Measurements from ENCODE around the gene ACSS2.

ACSS2 gene

GRCh38 chr20:34884260-34884659 is 7.8 kb downstream of the ACSS2 start:
- no peak overlapping the region for H3K27ac ChIP-seq (ENCODE audit: low read length)
- H3K9ac ChIP-seq (ENCODE audit: low read depth, low read length): no peak overlapping the region
- H3K36me3 ChIP-seq (ENCODE audit: insufficient read depth, low read length): no peaks in the 10 kb centered on the region
- H3K4me1 ChIP-seq (ENCODE audit: insufficient read depth, low read length): no peaks in the 10 kb centered on the region
- TF ChIP-seq EZH2 (IDR thresholded peaks at IDR 0.05; ENCODE audit: borderline replicate concordance, low read depth, low read length, severe bottlenecking): no peak
- no peak for TF ChIP-seq CTCF (IDR thresholded peaks at IDR 0.05; ENCODE audit: borderline replicate concordance, extremely low read depth, low read length, poor library complexity, severe bottlenecking)
- no peak overlapping the region for H3K4me3 ChIP-seq (ENCODE audit: low read depth in 1 of 2, low read length in 2 of 2)
- H3K79me2 ChIP-seq (ENCODE audit: insufficient read depth, low read length): no peaks in the 10 kb centered on the region
- no peak overlapping the region for H2AFZ ChIP-seq (ENCODE audit: low read depth, low read length)
- H3K27me3 ChIP-seq (ENCODE audit: insufficient read depth, low read length, poor library complexity): no peaks in the 10 kb centered on the region
- H3K9me3 ChIP-seq (ENCODE audit: insufficient read depth, low read length, severe bottlenecking): no peaks in the 10 kb centered on the region
- no peak for ATAC-seq (ENCODE audit: insufficient read depth, low read depth)
- H3K4me2 ChIP-seq (ENCODE audit: insufficient read depth, low read length): no peak overlapping the region
- DNase-seq: no peak
- H4K20me1 ChIP-seq (ENCODE audit: insufficient read depth, low read length): no peaks in the 10 kb centered on the region

- TF ChIP-seq EZH2 (IDR thresholded peaks at IDR 0.05; ENCODE audit: borderline replicate concordance, low read depth, low read length, severe bottlenecking) (no peak), CTCF (IDR thresholded peaks at IDR 0.05; ENCODE audit: borderline replicate concordance, extremely low read depth, low read length, poor library complexity, severe bottlenecking) (no peak)
- Histone ChIP-seq H4K20me1 (ENCODE audit: insufficient read depth, low read length) (no peaks in the 10 kb centered on the region), H3K9ac (ENCODE audit: low read depth, low read length) (no peak overlapping the region), H3K4me3 (ENCODE audit: low read depth in 1 of 2, low read length in 2 of 2) (no peak overlapping the region), H3K36me3 (ENCODE audit: insufficient read depth, low read length) (no peaks in the 10 kb centered on the region), H3K9me3 (ENCODE audit: insufficient read depth, low read length, severe bottlenecking) (no peaks in the 10 kb centered on the region), H2AFZ (ENCODE audit: low read depth, low read length) (no peak overlapping the region), H3K4me2 (ENCODE audit: insufficient read depth, low read length) (no peak overlapping the region), H3K4me1 (ENCODE audit: insufficient read depth, low read length) (no peaks in the 10 kb centered on the region), H3K27me3 (ENCODE audit: insufficient read depth, low read length, poor library complexity) (no peaks in the 10 kb centered on the region), H3K27ac (ENCODE audit: low read length) (no peak overlapping the region), H3K79me2 (ENCODE audit: insufficient read depth, low read length) (no peaks in the 10 kb centered on the region)
- ATAC-seq (ENCODE audit: insufficient read depth, low read depth) (no peak), DNase-seq (no peak)
Measured at GRCh38 chr20:34886122-34886521, 9.7 kb downstream of the ACSS2 start.

GRCh38 chr20:34887023-34887422 is 10.6 kb downstream of the ACSS2 start:
- no peaks in the 10 kb centered on the region for H3K79me2 ChIP-seq (ENCODE audit: insufficient read depth, low read length)
- H3K9me3 ChIP-seq (ENCODE audit: insufficient read depth, low read length, severe bottlenecking): no peaks in the 10 kb centered on the region
- no peaks in the 10 kb centered on the region for H3K27me3 ChIP-seq (ENCODE audit: insufficient read depth, low read length, poor library complexity)
- no peak overlapping the region for H2AFZ ChIP-seq (ENCODE audit: low read depth, low read length)
- H3K9ac ChIP-seq (ENCODE audit: low read depth, low read length): no peak overlapping the region
- H3K36me3 ChIP-seq (ENCODE audit: insufficient read depth, low read length): no peaks in the 10 kb centered on the region
- no peak overlapping the region for H3K4me3 ChIP-seq (ENCODE audit: low read depth in 1 of 2, low read length in 2 of 2)
- ATAC-seq (ENCODE audit: insufficient read depth, low read depth) (no peak), DNase-seq (no peak)
- TF ChIP-seq CTCF (IDR thresholded peaks at IDR 0.05; ENCODE audit: borderline replicate concordance, extremely low read depth, low read length, poor library complexity, severe bottlenecking) (no peak), EZH2 (IDR thresholded peaks at IDR 0.05; ENCODE audit: borderline replicate concordance, low read depth, low read length, severe bottlenecking) (no peak)
- H3K4me2 ChIP-seq (ENCODE audit: insufficient read depth, low read length): no peak overlapping the region
- no peaks in the 10 kb centered on the region for H4K20me1 ChIP-seq (ENCODE audit: insufficient read depth, low read length)
- no peaks in the 10 kb centered on the region for H3K4me1 ChIP-seq (ENCODE audit: insufficient read depth, low read length)
- no peak overlapping the region for H3K27ac ChIP-seq (ENCODE audit: low read length)

- Histone ChIP-seq H3K4me2 (ENCODE audit: insufficient read depth, low read length) (no peak overlapping the region), H4K20me1 (ENCODE audit: insufficient read depth, low read length) (no peaks in the 10 kb centered on the region), H3K4me1 (ENCODE audit: insufficient read depth, low read length) (no peaks in the 10 kb centered on the region), H3K4me3 (ENCODE audit: low read depth in 1 of 2, low read length in 2 of 2) (no peak overlapping the region), H3K79me2 (ENCODE audit: insufficient read depth, low read length) (no peaks in the 10 kb centered on the region), H3K27me3 (ENCODE audit: insufficient read depth, low read length, poor library complexity) (no peaks in the 10 kb centered on the region), H3K9ac (ENCODE audit: low read depth, low read length) (no peak overlapping the region), H3K9me3 (ENCODE audit: insufficient read depth, low read length, severe bottlenecking) (no peaks in the 10 kb centered on the region), H3K27ac (ENCODE audit: low read length) (no peak overlapping the region), H3K36me3 (ENCODE audit: insufficient read depth, low read length) (no peaks in the 10 kb centered on the region), H2AFZ (ENCODE audit: low read depth, low read length) (no peak overlapping the region)
- no peak for TF ChIP-seq CTCF (IDR thresholded peaks at IDR 0.05; ENCODE audit: borderline replicate concordance, extremely low read depth, low read length, poor library complexity, severe bottlenecking)
- ATAC-seq (ENCODE audit: insufficient read depth, low read depth): no peak
- DNase-seq: no peak
Measured at GRCh38 chr20:34888468-34888867, 12.1 kb downstream of the ACSS2 start.

Data from DND-41 (cell line).